Activated gamma-delta T cell treated with anti-CD3 and anti-CD28 coated beads, Interleukin-2, amount 50 U/mL, for 16 hours (primary cell): Measurements from ENCODE around the gene SLC7A14.

Experiments used
- DNase-seq: peaks from one replicate; pipeline ENCODE4 v3.0.0-alpha.2; 2020; ENCODE audit warnings: low read depth

The SLC7A14 gene

GRCh38 chr3:170469151-170470062 is 116.5 kb downstream of the SLC7A14 start:
- no peak for DNase-seq

GRCh38 chr3:170467571-170468147 is 118.2 kb downstream of the SLC7A14 start:
- DNase-seq: no peak

GRCh38 chr3:170467007-170467406 is 118.9 kb downstream of the SLC7A14 start:
- no peak for DNase-seq

- DNase-seq: no peak
Observed at GRCh38 chr3:170465955-170466354, 119.9 kb downstream of the SLC7A14 start.

- DNase-seq: no peak
Observed at GRCh38 chr3:170463011-170463410, 122.9 kb downstream of the SLC7A14 start.

- no peak for DNase-seq
Observed at GRCh38 chr3:170458285-170458684, 127.6 kb downstream of the SLC7A14 start.

GRCh38 chr3:170454509-170454908 is 131.4 kb downstream of the SLC7A14 start:
- DNase-seq: no peak

- DNase-seq: no peak
Observed at GRCh38 chr3:170450039-170450438, 135.8 kb downstream of the SLC7A14 start.

GRCh38 chr3:170448584-170448983 is 137.3 kb downstream of the SLC7A14 start:
- DNase-seq: no peak

GRCh38 chr3:170443457-170443856 is 142.4 kb downstream of the SLC7A14 start:
- no peak for DNase-seq

GRCh38 chr3:170442947-170443346 is 142.9 kb downstream of the SLC7A14 start:
- no peak for DNase-seq

GRCh38 chr3:170441412-170441811 is 144.5 kb downstream of the SLC7A14 start:
- DNase-seq: no peak

- no peak for DNase-seq
Observed at GRCh38 chr3:170440344-170440743, 145.5 kb downstream of the SLC7A14 start.

GRCh38 chr3:170438836-170439235 is 147.0 kb downstream of the SLC7A14 start:
- no peak for DNase-seq

- DNase-seq: no peak
Observed at GRCh38 chr3:170437696-170438407, 148.0 kb downstream of the SLC7A14 start.

- no peak for DNase-seq
Observed at GRCh38 chr3:170437176-170437575, 148.7 kb downstream of the SLC7A14 start.

- no peak for DNase-seq
Observed at GRCh38 chr3:170436697-170437096, 149.2 kb downstream of the SLC7A14 start.

GRCh38 chr3:170432416-170432815 is 153.5 kb downstream of the SLC7A14 start:
- DNase-seq: no peak

GRCh38 chr3:170431054-170431453 is 154.8 kb downstream of the SLC7A14 start:
- no peak for DNase-seq

- DNase-seq: no peak
Observed at GRCh38 chr3:170429050-170429449, 156.8 kb downstream of the SLC7A14 start.

- DNase-seq: no peak
Observed at GRCh38 chr3:170428095-170428494, 157.8 kb downstream of the SLC7A14 start.

GRCh38 chr3:170426240-170426797 is 159.6 kb downstream of the SLC7A14 start:
- DNase-seq: no peak
